Fibroblast of the aortic adventitia (primary cell): ENCODE data around the gene NDUFAF2. TPM values are rescaled to one million over a fixed set of nuclear protein-coding genes. Genes with fewer than 3 reads are reported as not detected.
"Not testable (repeated sequence)": the region's sequence is repeated elsewhere in the genome, so short reads cannot be mapped to it uniquely, and the experiment has no call there.

Experiments
- DNase-seq: peaks from one replicate; pipeline ENCODE4 v3.0.0-alpha.2; 2010; ENCODE audit warnings: low read depth
- H3K4me3 ChIP-seq: 2 replicates; pipeline ENCODE4 v1.5.1; 2011; ENCODE audit warnings: low read depth, mild to moderate bottlenecking, control low read depth, low read length, moderate library complexity
- total RNA-seq: library from RNA; depleted of rRNA; stranded (reverse); fragments of >200 nt; gene quantifications from 2 replicates; pipeline ENCODE4 v1.2.3, GENCODE V29; 2012; ENCODE audit warnings: low replicate concordance
- TF ChIP-seq, protein P1 (sequence below): IDR thresholded peaks from 2 replicates; pipeline ENCODE4 v1.5.1; 2011; ENCODE audit warnings: mild to moderate bottlenecking, low read length, control low read depth, inconsistent platforms; ENCODE audit not compliant: insufficient read depth

Gene NDUFAF2
- total RNA-seq, 1 donor = 50.8 TPM

GRCh38 chr5:61089351-61089750 lies 144.3 kb downstream of the NDUFAF2 start:
- TF ChIP-seq, protein P1, sequence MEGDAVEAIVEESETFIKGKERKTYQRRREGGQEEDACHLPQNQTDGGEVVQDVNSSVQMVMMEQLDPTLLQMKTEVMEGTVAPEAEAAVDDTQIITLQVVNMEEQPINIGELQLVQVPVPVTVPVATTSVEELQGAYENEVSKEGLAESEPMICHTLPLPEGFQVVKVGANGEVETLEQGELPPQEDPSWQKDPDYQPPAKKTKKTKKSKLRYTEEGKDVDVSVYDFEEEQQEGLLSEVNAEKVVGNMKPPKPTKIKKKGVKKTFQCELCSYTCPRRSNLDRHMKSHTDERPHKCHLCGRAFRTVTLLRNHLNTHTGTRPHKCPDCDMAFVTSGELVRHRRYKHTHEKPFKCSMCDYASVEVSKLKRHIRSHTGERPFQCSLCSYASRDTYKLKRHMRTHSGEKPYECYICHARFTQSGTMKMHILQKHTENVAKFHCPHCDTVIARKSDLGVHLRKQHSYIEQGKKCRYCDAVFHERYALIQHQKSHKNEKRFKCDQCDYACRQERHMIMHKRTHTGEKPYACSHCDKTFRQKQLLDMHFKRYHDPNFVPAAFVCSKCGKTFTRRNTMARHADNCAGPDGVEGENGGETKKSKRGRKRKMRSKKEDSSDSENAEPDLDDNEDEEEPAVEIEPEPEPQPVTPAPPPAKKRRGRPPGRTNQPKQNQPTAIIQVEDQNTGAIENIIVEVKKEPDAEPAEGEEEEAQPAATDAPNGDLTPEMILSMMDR = no peak
- no peak overlapping the region for H3K4me3 ChIP-seq
- DNase-seq = no peak

- DNase-seq, H3K4me3 ChIP-seq: not testable (repeated sequence)
Measured at GRCh38 chr5:61093046-61093771, 148.2 kb downstream of the NDUFAF2 start.

GRCh38 chr5:61097465-61097864 lies 152.5 kb downstream of the NDUFAF2 start:
- TF ChIP-seq, protein P1 = no peak
- DNase-seq = no peak
- no peak overlapping the region for H3K4me3 ChIP-seq

- TF ChIP-seq, protein P1 = no peak
- no peak overlapping the region for H3K4me3 ChIP-seq
- no peak for DNase-seq
Measured at GRCh38 chr5:61098251-61098995, 153.4 kb downstream of the NDUFAF2 start.

- TF ChIP-seq, protein P1 = no peak
- no peak for DNase-seq
- no peak overlapping the region for H3K4me3 ChIP-seq
Measured at GRCh38 chr5:61100437-61100836, 155.4 kb downstream of the NDUFAF2 start.

- no peak for DNase-seq
- TF ChIP-seq, protein P1 = no peak
- H3K4me3 ChIP-seq = no peak overlapping the region
Measured at GRCh38 chr5:61114441-61114840, 169.4 kb downstream of the NDUFAF2 start.

GRCh38 chr5:61115968-61116367 lies 171.0 kb downstream of the NDUFAF2 start:
- no peak overlapping the region for H3K4me3 ChIP-seq
- TF ChIP-seq, protein P1 = no peak
- DNase-seq = no peak
